ENCODE measurements around the gene FMNL3.

The FMNL3 gene

DNA sequence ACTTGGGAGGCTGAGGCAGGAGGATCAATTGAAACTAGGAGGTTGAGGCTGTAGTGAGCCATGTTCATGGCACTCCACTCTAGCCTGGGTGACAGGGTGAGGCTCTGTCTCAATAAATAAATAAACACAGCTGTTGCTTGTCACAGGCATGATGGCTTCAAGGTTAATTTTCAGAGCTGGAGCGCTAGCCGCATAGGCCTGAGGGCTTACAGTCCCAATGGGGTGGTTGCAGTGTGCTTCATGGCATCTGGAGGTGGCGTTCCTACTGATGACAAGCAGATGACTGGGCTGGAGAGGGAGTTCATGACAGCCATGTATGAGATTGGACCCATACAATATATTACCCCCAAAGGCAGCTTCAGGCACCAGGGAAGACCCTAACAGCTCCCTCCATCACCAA is 1.6 kb upstream of the FMNL3 start:
- peak; percentile 50 for DNase-seq

DNA sequence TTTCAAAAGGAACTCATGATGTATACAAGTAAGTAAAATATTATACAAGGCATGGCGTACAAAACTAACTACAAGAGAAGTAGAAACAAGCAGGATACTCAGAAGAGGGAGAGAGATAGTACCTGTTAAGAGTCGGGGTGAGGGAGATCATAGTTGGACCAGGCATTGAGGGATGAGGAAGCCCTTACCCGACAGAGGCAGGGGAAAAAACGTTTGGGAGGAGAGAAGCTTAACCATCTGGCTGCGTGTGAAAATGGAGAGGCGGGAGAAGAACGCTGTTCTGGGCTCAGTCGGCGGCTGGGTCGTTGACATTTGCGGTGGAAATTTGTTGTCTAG is 575 bp upstream of the FMNL3 start:
- DNase-seq: no peak

DNA sequence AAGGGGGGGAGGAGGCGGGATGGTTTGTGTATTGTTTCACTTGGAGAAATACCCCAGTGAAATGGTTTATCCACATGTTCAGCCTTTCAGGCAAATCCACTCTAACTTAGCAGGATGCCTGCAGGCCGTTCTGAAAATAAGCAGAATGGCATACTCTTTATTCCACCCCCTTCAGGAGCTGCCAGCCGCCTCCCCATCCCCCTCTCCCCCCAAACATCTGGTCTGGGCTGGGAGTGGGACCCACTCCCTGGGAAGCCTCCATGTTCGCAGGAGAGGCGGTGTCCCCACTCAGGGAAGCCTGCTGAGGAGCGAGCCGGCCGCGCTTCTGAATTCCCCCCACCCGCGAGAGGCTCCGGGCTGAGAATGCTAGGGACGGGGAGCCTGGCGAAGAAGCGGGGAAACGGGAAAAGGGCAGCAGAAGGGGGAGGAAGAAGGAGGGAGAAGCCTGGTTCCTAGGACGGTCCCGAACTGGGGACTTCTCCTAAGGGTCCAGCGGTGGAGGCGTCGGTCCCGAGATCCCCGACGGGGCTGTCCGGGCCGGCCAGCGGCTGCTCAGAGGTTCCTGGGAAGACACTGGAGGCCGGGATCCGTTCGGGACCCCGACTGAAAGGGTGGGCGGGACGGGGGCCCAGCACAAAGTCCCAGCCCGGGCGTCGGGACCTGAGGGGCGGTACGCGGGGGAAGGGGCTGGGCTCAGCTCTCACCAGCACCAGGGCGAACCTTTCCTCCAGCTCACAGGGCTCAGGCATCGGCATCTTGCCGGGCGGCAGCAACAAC is 666 bp downstream of the FMNL3 start:
- peak; percentile 65 for DNase-seq

DNA sequence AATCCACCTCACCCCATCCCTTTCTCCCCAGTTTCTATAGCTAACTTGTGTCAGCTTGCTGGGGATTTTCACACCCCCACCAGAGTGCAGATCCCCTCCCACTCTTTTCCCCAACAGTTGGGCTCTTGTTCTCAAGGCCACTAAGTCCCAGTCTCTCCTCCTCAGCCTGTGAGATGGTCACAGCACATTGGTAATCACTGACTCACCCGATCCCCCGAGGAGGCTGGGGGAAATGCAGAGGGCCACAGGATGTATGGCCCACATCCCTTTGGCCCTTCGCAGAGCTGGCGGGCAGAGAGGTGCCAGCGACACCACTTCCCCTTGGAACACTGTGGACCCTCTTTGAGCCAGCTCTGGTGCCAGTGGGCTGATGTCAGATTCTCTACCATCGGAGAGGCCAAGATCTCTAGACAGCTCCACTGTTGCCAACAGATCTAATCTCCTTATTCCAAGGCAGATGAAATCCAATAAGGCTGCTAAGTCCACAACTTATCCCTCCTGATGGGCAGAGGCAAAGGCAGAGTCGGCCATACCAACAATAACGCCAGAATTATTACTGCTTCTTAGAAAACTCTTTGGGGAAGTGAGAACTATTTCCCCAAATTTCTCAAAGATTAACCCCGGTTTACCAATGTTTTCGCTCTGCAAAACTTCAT is 1.6 kb downstream of the FMNL3 start:
- no peak for DNase-seq

DNA sequence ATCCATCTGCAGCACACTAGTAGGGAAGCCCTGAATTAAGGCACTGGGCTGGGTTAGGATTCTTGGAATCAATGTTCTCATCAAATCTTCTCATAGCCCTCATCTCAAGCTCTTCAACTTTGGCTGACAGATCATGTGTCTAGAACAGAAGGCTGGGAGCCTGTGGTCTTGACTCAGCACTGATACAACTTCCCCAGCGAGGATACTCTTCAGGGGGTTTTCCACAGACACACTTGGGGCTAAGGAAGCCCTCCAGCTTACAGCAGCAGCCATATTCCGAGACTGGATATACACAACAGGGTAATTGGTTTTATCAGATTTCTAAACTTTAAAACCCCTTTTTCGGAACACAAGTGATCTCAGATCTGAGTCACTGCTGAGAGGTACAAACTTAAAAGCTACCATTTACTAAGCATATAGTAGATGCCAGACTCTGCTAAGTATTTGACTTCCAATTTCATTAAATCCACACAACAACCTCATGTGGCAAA is 3.5 kb downstream of the FMNL3 start:
- DNase-seq: no peak

DNA sequence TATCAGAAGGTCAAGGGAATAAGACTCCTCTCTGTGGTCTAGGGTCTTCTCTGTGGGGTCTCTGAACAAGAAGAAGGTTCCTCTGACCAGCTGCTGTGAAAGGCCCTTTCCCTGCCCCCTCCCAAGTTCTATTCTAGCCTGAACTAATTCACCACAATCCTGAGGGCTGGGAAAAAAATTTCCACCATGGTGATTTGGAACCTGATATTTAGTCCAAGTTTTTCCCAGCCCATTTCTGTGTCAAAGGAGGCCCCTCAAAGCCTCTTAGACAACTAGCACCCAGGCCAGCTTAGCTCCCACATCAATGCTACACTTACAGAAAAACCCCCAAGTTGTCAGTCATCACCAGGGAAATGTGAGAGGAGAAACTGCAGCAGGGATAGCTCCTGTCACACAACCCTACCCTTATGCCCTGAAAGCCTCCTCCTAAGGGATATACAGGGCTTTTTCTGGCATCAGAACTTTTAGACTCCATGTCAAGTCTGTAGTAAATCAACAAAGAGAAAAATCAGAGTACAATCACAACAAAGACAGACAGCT is 4.5 kb downstream of the FMNL3 start:
- DNase-seq: no peak

DNA sequence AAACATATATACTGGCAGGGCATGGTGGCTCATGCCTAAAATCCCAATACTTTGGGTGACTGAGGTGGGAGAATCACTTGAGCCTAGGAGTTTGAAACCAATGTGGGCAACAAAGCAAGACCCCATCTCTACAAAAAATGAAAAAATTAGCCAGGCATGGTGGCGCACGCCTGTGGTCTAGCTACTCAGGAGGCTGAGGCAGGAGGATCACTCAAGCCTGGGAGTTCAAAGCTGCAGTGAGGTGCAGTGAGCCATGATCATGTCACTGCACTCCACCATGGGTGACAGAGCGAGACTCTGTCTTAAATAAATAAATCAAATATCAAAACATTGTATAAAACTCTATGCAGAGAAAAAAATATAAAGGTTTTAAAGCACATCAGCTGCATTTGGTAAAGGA is 5.2 kb downstream of the FMNL3 start:
- DNase-seq: no peak

DNA sequence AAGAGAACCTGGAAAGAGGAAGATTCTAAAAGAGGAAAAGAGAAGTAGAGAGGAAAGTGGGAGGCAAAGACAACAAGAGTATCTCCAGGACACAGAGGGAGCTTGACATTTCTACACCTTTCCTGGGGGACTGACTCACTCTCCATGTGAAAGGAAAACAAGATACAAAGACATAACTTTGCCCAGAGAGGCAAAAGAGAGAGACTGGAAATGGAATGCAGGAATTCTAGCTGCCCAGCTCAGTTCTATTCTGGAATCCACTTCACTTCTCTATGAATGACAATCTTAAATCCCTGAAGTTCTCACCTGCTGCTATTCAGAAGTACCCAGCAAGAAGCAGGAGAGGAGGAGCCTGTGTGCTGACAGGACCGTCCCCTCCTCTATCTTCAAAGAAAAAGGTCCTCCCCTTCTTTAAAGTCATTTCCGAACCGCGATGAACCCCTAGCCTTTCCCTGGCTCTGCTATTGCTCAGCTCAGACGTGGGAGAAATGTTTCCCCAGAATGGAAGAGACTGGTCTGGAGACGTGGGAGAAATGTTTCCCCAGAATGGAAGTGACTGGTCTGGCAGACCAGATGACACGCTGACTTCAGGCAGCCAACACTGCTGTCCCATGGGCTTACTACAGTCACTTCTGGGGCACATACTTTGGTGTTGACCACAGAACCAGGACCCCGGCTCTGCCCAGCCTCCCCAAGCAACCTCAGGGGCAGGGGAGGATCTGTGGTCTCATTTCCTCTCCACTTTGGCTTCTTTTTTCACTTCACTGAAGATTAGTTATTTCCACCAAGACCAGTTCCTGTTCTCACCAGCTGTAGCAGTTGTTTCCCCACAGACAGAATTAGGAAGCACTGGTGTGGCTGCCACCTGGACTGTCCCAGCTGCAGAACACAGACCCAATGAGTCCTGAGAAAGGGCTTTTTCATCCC is 8.3 kb downstream of the FMNL3 start:
- DNase-seq: no peak

DNA sequence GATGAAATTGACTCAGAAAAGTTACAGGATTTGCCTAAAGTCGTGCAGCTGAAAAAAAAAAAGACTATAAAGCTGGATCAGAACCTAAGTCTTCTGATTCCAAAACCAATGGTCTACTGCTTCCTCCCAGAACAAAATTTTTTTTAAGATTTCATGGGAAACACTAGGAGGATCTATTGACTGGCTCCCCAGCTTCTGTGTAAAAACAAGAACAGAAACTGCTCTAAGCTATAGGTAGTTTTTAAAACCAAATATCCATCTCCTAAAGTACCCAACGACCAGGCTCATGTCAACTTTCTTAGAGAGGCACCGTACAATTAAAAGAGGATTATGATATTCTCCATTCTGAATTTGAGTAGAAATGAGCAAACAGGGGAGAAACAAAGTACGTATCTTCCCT is 9.4 kb downstream of the FMNL3 start:
- no peak for DNase-seq

DNA sequence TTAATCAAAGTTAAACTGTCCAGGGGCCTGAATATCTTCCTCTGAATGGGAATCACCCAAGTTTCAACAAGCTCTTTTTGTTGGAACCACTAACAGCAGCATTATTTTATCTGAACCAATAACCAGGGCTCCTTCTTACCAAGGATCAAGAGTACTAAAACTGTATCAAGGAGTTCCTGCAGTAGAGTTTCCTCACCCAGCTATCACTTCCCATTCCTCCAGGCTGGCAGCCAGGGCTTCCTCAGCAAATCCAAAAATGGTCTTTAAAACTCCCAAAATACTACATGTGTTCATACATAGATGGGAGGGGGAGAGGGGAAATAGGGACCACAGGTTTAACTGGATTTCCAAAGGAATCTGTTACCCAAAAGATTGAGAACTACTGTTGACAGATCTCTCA is 10.5 kb downstream of the FMNL3 start:
- DNase-seq: no peak

DNA sequence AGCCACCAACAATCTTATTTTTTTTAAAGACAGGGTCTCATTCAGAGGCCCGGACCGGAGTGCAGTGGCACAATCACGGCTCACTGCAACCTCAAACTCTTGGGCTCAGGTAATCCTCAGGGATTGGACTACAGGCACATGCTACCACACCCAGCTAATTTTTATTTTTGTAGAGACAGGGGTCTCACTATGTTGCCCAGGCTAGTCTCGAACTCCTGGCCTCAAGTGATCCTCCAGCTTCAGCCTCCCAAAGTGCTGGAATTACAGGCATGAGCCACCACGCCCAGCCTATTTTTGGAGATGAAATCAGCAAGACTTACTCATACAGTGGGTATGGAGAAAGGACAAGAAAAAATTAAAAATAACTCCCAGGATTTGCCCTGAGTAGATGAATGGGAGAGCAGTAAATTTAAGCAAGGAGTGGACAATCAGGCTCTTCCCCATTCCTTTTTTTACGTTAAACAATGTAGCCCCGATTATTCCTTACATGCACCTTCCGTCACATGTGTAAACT is 13.2 kb downstream of the FMNL3 start:
- DNase-seq: no peak

DNA sequence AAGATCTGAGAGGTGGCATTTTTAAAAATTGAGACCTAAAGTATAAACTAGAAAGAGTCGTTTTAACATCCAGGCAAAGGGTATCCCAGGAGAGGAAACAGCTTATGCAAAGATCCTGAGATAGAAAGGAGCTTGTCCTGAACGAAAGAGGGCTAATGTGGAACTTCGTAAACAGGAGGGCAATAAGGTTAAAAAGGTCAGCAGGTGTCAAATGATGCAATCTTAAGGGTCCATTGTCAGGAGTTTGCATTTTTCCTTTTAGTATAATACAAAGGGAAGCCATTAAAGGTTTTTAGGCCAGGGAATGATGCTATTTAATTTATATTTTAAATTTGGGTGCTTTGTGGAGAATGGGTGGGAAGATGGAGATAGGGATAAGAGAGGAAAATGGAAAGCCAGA is 14.4 kb downstream of the FMNL3 start:
- no peak for DNase-seq

DNA sequence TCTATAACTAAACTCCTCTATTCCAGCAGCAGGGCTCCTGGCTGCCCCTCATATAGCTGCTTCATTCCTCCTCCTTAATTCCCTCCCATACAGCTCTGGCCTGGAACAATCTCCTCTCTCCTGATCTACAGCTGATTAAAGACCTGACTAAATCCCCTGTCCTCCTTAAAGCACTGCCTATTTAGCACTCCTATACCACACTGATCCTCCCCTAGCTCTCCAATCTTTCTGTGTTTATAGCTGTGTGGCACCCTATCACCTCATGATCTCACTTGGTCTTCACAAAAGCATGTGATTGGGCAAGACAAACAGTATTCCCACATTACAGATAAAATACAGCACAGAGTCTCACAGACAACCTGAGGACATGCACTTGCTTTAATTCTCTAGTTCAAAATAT is 17.4 kb downstream of the FMNL3 start:
- DNase-seq: no peak

DNA sequence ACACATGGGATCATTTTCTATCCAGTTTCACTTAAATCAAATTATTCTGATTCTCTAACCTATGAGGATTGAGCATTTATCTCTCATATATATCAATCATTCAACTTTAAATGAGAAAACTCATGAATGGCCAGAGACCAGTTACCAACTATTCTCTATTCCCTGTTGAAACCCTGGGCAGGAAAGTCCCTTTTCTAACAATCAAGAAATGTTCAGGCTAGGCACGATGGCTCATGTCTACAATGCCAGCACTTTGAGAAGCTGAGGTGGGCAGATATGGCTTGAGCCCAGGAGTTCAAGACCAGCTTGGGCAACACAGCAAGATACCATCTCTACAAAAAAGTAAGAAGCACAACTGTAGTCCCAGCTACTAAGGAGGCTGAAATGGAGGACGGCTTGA is 18.0 kb downstream of the FMNL3 start:
- DNase-seq: no peak

DNA sequence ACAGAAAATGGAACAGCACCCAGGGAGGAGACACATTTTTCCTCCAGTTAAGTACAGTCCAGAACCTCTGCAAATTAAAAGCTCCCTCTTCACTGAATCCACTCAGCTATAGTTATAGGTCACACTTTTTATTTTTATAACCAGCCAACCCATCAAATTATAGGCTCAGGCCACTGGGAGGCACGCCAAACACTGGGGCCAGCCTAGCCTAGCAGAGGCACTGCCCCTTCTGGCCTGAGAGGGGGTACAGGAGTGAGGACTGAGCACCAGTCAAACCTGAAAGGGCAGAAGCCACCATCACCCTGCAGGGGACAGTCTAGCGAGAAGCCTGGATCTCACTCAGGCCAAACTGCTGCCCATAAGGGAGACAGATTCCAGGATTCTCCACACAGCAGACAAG is 19.3 kb downstream of the FMNL3 start:
- no peak for DNase-seq

DNA sequence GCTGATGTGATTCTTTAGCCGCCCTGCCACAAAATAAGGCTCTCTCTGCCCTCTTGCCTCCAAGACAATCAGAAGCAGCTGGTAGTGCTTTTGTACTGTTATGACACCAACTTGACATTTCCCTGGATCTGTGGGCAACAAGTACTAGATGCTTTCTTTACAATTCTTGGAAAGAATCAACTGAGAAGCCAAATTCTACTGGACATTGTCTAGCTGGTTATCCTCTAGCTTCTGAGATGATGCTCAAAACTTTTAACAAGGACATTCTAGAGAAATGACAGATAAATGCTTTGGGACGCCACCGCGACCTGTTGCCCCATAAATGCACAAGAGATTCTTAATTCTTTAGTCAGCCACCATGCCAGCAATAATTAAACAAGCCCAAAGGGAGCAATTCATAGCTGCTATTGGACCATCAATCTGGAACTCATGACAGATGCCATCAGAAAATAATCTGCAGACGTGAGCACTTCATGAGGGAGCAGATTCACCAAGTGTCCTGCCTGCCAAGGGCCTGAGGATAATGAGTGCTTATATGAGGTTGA is 22.8 kb downstream of the FMNL3 start:
- no peak for DNase-seq

DNA sequence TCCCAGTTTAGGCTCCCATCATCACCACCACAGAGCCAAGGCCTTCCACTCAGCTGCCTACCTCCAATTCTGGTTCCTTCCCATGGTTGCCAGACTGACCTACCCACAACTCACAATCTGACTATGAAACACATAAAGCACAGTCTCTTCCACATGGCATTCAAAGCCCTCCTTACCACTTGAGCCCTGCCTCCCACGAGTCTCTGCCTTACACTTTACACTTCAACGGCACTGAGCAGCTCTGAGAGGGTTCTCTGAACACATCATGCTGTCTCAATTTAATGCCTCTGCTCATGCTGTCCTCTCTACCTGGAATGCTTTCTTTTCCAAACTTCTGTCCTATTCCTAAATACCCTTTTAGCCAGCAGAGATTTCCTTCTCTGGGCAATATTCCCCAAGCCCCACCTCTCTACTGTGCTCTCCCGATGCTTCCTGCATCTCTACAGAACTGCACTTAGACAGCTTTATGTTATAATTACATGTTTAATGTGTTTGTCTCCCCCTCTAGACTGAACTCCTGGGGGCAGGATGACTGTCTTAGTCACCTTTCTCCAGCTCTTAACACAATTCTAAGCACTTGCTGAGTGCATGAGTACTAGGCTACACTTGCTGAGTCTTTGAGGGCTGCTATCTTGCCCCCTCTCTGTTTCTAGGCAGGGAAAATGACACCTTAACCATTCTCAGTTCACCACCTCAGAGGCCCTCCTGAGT is 23.5 kb downstream of the FMNL3 start:
- DNase-seq: no peak

DNA sequence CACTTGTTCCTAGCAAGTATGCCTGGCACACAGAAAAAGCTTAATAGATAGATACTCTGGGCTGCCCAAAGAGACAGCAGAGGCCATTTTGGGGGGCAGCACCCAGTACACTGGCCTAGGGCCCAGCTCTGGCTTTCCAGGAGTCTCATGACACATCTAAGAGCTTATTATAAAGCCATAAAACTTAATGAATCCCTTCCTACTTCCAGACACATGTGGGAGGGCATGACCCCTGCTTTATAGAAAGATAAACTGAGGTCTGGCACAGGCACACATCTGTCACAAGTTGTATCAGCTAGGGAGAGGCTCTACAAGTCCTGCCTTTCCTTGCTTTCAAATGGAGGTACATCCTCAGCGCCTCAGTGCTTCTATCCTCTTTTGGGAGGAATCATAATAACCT is 27.1 kb downstream of the FMNL3 start:
- DNase-seq: no peak

DNA sequence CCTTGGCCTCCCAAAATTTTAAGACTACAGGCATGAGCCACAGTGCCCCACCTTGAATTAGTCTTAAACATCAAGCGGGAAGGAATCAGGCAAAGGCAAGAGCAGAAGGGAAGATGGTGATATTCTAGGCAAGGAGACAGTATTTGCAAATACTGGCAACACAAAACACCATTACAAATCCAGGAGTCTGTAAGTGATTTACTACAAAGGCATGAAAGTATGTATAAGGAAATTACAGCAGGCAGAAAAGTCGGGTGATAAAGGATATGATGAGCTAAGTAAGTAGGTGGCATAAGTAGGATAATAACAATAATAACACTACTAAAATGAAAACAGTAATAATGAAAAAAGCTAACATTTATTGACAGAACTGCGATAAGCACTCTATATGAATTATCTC is 28.5 kb downstream of the FMNL3 start:
- no peak for DNase-seq

DNA sequence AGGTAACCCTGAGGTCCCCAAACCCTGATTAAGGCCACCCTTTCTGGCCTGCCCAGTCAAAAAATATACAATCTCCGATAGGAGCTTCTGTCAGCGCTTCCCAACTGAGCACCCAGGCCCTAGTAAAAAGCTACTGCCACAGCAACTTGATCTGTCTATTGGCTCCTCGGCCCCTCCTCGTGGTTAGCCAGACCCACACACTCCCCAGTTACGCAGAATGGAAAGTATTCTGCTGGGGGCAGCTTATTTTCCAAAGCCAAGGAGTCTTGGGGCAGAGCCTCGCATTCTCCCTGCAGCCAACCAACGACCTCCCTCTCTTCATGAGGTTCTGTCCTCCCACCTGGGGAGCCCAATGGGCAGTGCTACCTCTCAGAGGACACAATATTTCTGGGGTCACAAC is 32.1 kb downstream of the FMNL3 start:
- DNase-seq: no peak

DNA sequence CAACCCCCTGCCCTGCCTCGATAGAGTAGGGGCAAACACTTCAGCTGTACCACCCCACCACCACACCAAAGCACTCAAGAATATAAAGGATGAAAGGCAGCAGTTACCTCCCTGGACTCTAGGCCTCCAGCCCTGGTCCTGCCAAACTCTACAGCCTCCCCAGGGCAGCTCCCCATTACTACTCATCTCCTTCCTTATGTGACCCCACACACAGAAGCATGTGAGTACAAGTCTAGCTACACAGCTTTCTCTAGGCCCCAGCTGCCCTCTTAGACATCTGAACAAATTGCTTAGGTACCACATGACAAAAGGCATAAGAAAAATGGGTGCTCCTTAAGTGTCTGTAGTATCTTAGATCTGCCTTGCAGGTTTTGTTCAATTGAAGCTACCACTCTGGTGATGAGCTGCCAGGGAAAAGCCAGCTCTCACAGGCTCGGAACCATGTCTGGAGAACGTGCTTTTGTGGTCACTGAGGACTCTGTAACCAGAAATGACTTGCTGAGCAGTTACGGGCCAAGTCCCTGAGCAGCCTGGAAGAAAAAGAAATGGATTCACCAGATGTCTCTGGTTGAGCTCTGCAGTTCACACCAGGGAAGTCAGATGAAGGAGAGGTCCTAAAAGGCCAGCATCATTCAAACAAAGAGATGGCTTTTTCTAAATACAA is 32.8 kb downstream of the FMNL3 start:
- DNase-seq: no peak
